ENCODE data around the gene CRISP1.
"Not testable (repeated sequence)": the region's sequence is repeated elsewhere in the genome, so short reads cannot be mapped to it uniquely, and the experiment has no call there.

CRISP1 gene

GRCh38 chr6:49839957-49840356 is 26.4 kb downstream of the CRISP1 start:
- no peak for DNase-seq (ENCODE audit: low spot score)

DNA sequence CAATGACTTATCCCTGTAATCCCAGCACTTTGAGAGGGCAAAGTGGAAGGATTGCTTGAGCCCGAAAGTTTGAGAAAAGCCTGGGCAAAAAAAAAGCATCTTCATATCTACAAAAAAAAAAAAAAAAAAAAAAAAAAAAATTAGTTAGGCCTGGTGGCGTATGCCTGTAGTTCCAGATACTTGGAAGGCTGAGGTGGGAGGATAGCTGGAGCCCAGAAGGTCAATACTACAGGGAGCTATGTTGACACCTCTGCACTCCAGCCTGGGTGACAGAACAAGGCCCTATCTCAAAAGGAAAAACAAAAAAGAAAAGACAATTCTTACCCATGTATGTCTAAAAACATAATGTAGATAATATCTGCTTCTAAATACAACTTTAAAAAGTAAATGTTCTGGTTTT is 27.2 kb downstream of the CRISP1 start:
- DNase-seq (ENCODE audit: low spot score), result no peak

GRCh38 chr6:49835140-49835539 is 31.2 kb downstream of the CRISP1 start:
- no peak for DNase-seq (ENCODE audit: low spot score)

DNA sequence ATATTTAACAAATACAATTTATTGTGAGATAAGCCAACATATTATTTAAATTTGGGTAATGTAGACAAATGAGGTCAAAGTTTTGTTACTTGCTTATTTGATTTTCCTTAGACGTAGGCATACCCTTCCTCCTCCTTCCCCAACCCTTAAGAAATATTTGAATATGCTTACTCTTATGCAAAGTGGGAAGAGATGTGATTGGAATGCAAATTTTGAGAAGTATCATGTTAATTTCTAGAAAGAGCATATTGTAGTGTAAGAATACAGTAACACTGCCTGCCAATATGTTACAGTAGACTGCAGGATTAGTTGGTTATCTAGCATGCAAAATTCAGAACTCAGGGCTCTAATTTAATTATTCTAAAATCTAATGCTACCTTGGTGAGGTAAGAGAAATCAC is 32.9 kb downstream of the CRISP1 start:
- no peak for DNase-seq (ENCODE audit: low spot score)

- no peak for DNase-seq (ENCODE audit: low spot score)
Measured at GRCh38 chr6:49826743-49827406, 39.5 kb downstream of the CRISP1 start.

- no peak for DNase-seq (ENCODE audit: low spot score)
Measured at GRCh38 chr6:49815166-49815565, 51.2 kb downstream of the CRISP1 start.

DNA sequence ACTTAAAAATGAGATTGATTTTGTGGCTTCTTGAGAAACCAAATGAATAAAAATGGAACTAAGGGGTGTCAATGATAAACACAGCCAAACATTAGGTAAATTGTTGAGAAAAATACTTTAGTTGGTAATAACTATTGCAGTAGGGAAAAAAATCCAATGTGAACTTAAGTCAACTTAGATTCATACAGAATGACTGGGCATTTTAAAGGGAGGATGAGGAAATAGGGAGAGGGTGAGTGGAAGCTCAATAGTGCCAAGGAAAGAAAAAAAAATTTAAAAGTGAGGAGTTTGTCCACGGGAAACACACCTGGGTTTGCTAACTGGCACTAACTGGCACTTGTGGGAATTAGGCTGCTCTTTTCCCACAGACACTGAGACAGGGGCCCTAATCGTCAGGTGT is 53.1 kb downstream of the CRISP1 start:
- DNase-seq (ENCODE audit: low spot score), result no peak

GRCh38 chr6:49806145-49806544 is 60.2 kb downstream of the CRISP1 start:
- DNase-seq (ENCODE audit: low spot score), result no peak

DNA sequence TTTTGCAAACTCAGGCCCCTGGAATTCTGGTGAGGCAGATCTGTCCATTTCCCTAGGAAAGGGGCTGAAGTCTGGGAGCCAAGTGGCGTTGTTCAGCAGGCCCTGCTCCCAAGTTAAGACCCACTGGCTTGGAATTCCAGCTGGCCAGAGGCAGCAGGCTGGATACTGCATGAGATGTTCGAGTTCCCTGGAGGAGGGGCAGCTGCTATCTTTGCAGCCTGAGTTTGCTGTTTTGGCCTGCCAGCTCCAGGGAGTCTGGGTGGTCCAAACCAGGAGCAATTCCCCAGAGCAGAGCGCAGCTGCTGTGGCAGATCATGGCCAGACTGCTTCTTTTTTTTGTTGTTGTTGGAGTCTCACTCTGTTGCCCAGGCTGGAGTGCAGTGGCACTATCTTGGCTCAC is 61.1 kb downstream of the CRISP1 start:
- no peak for DNase-seq (ENCODE audit: low spot score)

- no peak for DNase-seq (ENCODE audit: low spot score)
Measured at GRCh38 chr6:49801525-49801924, 64.8 kb downstream of the CRISP1 start.

GRCh38 chr6:49799090-49799489 is 67.2 kb downstream of the CRISP1 start:
- DNase-seq (ENCODE audit: low spot score), result no peak

GRCh38 chr6:49796842-49797455 is 69.4 kb downstream of the CRISP1 start:
- not testable (repeated sequence) for DNase-seq (ENCODE audit: low spot score)

GRCh38 chr6:49790341-49790740 is 76.0 kb downstream of the CRISP1 start:
- no peak for DNase-seq (ENCODE audit: low spot score)

- DNase-seq (ENCODE audit: low spot score), result no peak
Measured at GRCh38 chr6:49787176-49787575, 79.2 kb downstream of the CRISP1 start, which contains the start of gene PGK2. PGK2 (minus strand) TSS chr6:49787285; CDS start chr6:49787187, 98 bp downstream.

GRCh38 chr6:49784272-49784671 is 82.1 kb downstream of the CRISP1 start:
- DNase-seq (ENCODE audit: low spot score), result no peak

Data from D341Med (cell line).